Measurements from ENCODE around the gene MAPK8. TPM values are rescaled to one million over a fixed set of nuclear protein-coding genes. Genes with fewer than 3 reads are reported as not detected.

The MAPK8 gene
- total RNA-seq, 2 experiments from 2014 or later: 29.1 to 40.5 TPM

- ChIA-PET CTCF (ENCODE audit: unreplicated experiment) (no interaction called here), POLR2A (no interaction called here)
- H3K27ac ChIP-seq (ENCODE audit: low read depth, low read length, poor library complexity, severe bottlenecking): no peak overlapping the region
- H3K4me2 ChIP-seq (ENCODE audit: low read length): no peak overlapping the region
- H3K9me2 ChIP-seq (ENCODE audit: insufficient read depth, low read length): no peaks in the 10 kb centered on the region
- no peak for TF ChIP-seq EZH2phosphoT487 (IDR thresholded peaks at IDR 0.05; ENCODE audit: borderline replicate concordance, low read depth, low read length)
- no peak for TF ChIP-seq CTCF (conservative IDR thresholded peaks at IDR 0.05; ENCODE audit: low read length)
- DNase-seq (ENCODE audit: low spot score): no peak
- H2AFZ ChIP-seq (ENCODE audit: low read length): no peak overlapping the region
- no peaks in the 10 kb centered on the region for H3K9me3 ChIP-seq (ENCODE audit: low read length)
- no peaks in the 10 kb centered on the region for H3K36me3 ChIP-seq (ENCODE audit: insufficient read depth, low read length)
- intact Hi-C loops (cut with micrococcal nuclease; ENCODE audit: unreplicated experiment): no loop called here
- H3K4me3 ChIP-seq (ENCODE audit: low read depth, low read length, poor library complexity, severe bottlenecking): no peak overlapping the region
- H3K79me2 ChIP-seq (ENCODE audit: insufficient read depth, low read depth, low read length): no peaks in the 10 kb centered on the region
- no TSS peak for BruUV-seq (replicated peaks)
- H4K20me1 ChIP-seq (ENCODE audit: insufficient read depth, low read length): no peaks in the 10 kb centered on the region
- H3K4me1 ChIP-seq (ENCODE audit: insufficient read depth, low read length, poor library complexity, severe bottlenecking): no peaks in the 10 kb centered on the region
Measured at GRCh38 chr10:48272682-48273081, 33.8 kb upstream of the MAPK8 start.

GRCh38 chr10:48273741-48274140 lies 32.7 kb upstream of the MAPK8 start:
- Histone ChIP-seq H3K4me3 (ENCODE audit: low read depth, low read length, poor library complexity, severe bottlenecking) (no peak overlapping the region), H3K9me3 (ENCODE audit: low read length) (no peaks in the 10 kb centered on the region), H3K36me3 (ENCODE audit: insufficient read depth, low read length) (no peaks in the 10 kb centered on the region), H3K9me2 (ENCODE audit: insufficient read depth, low read length) (no peaks in the 10 kb centered on the region), H4K20me1 (ENCODE audit: insufficient read depth, low read length) (no peaks in the 10 kb centered on the region), H2AFZ (ENCODE audit: low read length) (no peak overlapping the region), H3K79me2 (ENCODE audit: insufficient read depth, low read depth, low read length) (no peaks in the 10 kb centered on the region), H3K4me1 (ENCODE audit: insufficient read depth, low read length, poor library complexity, severe bottlenecking) (no peaks in the 10 kb centered on the region), H3K4me2 (ENCODE audit: low read length) (no peak overlapping the region), H3K27ac (ENCODE audit: low read depth, low read length, poor library complexity, severe bottlenecking) (no peak overlapping the region)
- CTCF ChIA-PET (ENCODE audit: unreplicated experiment): no interaction called here
- DNase-seq (ENCODE audit: low spot score): no peak
- TF ChIP-seq EZH2phosphoT487 (IDR thresholded peaks at IDR 0.05; ENCODE audit: borderline replicate concordance, low read depth, low read length): no peak
- TF ChIP-seq CTCF (conservative IDR thresholded peaks at IDR 0.05; ENCODE audit: low read length): no peak
- POLR2A ChIA-PET: interaction anchor here (0.8 kb wide), 1 partner anchor 10 kb away, joined by 3 read pairs; no protein-coding TSS in a partner anchor
- BruUV-seq (replicated peaks): no TSS peak
- intact Hi-C loops (cut with micrococcal nuclease; ENCODE audit: unreplicated experiment): no loop called here

- Histone ChIP-seq H4K20me1 (ENCODE audit: insufficient read depth, low read length) (no peaks in the 10 kb centered on the region), H3K4me1 (ENCODE audit: insufficient read depth, low read length, poor library complexity, severe bottlenecking) (no peaks in the 10 kb centered on the region), H3K79me2 (ENCODE audit: insufficient read depth, low read depth, low read length) (no peaks in the 10 kb centered on the region), H3K4me3 (ENCODE audit: low read depth, low read length, poor library complexity, severe bottlenecking) (no peak within 1 kb of the TSS), H2AFZ (ENCODE audit: low read length) (no peak within 1 kb of the TSS), H3K9me3 (ENCODE audit: low read length) (no peaks in the 10 kb centered on the region), H3K36me3 (ENCODE audit: insufficient read depth, low read length) (no peaks in the 10 kb centered on the region), H3K27ac (ENCODE audit: low read depth, low read length, poor library complexity, severe bottlenecking) (no peak within 1 kb of the TSS), H3K9me2 (ENCODE audit: insufficient read depth, low read length) (no peaks in the 10 kb centered on the region), H3K4me2 (ENCODE audit: low read length) (no peak within 1 kb of the TSS)
- ChIA-PET CTCF (ENCODE audit: unreplicated experiment) (no interaction called here), POLR2A (no interaction called here)
- intact Hi-C loops (cut with micrococcal nuclease; ENCODE audit: unreplicated experiment): no loop called here
- BruUV-seq (replicated peaks): no TSS peak
- TF ChIP-seq EZH2phosphoT487 (IDR thresholded peaks at IDR 0.05; ENCODE audit: borderline replicate concordance, low read depth, low read length): no peak
- DNase-seq (ENCODE audit: low spot score): no peak
Measured at GRCh38 chr10:48274636-48275035, 31.8 kb upstream of the MAPK8 start, which contains the start of gene FRMPD2. FRMPD2 (minus strand) TSS chr10:48274696; CDS start chr10:48274567, 129 bp downstream.

Measured in OCI-LY7 (cell line).